ENCODE results near the gene PHKA2.

DNA sequence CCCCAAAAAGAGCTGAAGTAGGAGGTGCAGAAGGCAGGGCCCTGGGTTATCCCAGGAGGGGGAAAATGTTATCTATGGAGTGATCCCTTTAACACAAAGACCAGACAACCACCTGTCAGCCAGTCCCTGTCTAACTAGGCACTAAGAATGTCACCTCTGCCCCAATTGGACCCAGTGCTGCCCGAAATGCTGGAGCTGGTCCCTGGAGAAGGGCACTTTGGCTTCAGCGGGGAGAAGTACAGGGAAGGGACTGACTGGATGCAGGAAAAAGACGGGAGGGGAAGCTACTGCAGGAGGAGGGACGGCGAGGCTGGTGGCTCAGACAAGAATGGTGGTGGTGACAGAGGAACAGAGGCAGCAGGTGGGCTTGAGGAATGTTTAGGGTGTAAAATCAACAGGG is 17.3 kb downstream of the PHKA2 start:
- TF ChIP-seq POLR2A (IDR thresholded peaks at IDR 0.05; ENCODE audit: low read depth, low read length) = no peak
- TF ChIP-seq POLR2AphosphoS5 (IDR thresholded peaks at IDR 0.05; ENCODE audit: low read depth, low read length) = no peak
